Left forelimb (tissue), 1 donor: Measurements from ENCODE around the gene RPTOR.

ENCODE experiments used
- DNase-seq: peaks from one replicate; pipeline ENCODE4 v3.0.0-alpha.2; 2018; ENCODE audit warnings: low spot score

RPTOR gene

DNA sequence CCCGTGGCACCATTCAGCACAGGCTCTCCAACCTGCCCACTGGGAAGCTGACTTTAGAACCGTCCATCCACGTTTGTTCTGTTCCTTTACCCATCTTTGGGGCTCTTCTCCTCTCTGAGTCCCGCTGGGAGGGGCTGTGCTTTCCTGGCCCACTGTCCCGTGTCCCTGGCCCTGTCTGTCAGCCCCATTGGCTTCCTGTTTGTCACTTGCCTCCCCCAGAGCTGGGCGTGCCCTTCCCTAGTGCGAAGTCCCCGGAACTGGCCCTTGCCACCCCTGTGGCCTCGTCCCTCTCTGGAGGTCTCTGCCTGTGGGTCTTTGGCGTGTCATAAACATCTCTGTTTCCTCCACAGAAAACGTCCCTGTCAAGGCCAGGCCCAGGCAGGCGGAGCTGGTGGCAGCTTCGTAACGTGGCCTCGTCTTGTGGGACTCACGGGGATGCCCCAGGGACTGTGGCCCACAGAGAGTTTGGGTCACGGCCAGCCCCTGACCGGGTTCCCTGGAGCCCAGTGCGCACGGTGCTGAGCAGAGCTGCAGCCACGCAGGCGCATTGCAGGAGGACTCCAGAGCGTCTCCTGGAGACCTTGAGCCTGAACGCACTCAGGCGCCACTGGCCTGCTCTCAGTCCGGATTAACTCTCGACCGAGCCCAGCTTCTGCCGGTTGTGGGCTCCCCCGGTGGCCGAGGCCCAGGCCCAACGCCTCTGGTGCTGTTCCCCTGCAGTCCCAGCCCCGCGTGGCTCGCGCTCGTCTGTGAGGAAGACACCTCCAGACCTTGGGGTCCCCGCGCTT lies 454.3 kb downstream of the RPTOR start:
- DNase-seq, result no peak

GRCh38 chr17:80999536-81000333 lies 455.1 kb downstream of the RPTOR start:
- no peak for DNase-seq

DNA sequence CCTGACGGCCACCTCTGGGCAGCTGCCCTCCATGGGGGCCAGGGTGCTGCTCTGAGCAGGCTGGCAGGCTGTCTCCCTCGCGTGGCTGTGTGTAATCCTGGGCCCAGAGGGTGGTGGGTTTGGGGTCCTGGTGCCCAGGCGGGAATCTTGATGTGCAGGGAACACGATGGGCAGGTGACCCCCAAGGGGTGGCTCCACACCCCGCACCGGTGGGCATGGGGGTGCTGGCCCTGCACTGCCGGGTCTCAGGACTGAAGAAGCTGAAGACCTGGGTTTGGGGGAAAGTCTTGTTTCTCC lies 455.6 kb downstream of the RPTOR start:
- no peak for DNase-seq

DNA sequence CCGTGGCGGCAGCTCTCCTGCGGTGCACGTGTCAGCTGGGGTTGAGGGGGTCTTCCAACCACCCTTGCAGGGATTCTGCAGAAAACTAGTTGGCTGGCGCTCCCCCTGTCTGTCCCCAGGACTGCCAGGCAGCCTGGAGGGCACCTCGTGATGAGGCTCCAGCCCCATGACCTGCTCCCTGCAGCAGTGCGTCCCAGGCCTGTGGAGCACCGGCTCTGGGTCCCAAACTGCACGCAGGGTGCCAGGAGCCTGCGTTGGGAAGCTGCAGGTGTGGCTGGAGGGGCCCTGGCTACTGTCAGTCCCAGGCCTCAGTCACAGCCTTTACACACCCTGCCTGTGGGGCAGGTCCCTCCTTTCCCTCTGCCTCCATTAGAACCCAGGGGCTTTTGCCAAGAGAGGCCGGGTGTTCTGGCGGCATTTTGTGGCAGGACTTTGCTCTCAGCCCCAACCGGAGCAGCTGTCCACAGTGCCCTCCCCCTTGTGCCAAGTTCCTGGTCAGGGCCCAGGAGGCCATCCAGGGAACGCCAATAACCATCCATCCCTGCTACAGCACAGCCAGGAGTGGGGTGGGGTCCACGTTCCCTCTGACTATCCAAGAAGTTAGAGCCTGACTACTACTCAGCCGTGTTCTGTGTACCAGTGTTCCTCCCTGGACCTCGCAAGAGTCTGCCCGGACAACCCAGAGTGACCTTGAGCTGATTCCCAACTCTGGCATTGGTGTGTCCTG lies 456.2 kb downstream of the RPTOR start:
- DNase-seq, result no peak

GRCh38 chr17:81002013-81002384 lies 457.4 kb downstream of the RPTOR start:
- DNase-seq, result no peak

GRCh38 chr17:81002409-81003361 lies 458.0 kb downstream of the RPTOR start:
- no peak for DNase-seq

GRCh38 chr17:81003711-81004475 lies 459.3 kb downstream of the RPTOR start:
- no peak for DNase-seq

- no peak for DNase-seq
These were observed 462.3 kb downstream of the RPTOR start for GRCh38 chr17:81006891-81007290.

DNA sequence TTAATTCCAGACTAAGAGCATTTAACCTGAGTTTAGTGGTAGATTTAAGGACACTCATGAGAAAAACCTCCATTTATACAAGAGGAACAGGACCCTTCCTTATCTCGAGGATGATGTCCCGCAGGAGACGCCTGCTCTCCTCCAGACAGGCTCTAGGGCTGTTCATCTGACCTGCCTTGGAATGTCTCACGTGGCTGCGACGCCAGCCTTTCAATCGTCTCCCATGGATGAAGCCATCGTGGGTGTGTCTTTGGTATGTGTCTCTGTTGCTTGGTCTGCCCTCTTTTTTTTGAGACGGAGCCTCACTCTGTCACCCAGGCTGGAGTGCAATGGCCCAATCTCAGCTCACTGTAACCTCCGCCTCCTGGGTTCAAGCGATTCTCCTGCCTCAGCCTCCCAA lies 463.5 kb downstream of the RPTOR start:
- no peak for DNase-seq

DNA sequence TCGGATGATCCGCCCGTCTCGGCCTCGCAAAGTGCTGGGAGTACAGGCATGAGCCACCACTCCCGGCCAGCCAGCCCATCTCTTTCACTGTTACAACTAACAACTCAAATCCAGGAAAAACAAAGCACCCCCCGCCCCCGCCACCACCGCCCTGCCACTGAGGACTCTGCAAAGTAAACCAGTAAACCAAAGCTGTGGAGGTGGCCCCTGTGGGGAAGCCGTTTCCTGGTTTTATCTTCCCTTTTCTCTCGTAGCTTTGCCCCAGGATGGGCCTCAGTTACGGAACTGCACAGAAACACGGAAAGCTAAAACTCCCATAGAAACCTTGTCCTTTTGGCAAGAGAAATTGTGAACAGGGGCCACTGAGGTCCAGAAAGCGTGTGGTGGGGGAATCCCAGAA lies 464.5 kb downstream of the RPTOR start:
- DNase-seq, result no peak

GRCh38 chr17:81010935-81011334 lies 466.3 kb downstream of the RPTOR start:
- no peak for DNase-seq

GRCh38 chr17:81011951-81012350 lies 467.3 kb downstream of the RPTOR start:
- no peak for DNase-seq

- DNase-seq, result no peak
These were observed 468.2 kb downstream of the RPTOR start for GRCh38 chr17:81012574-81013447.

DNA sequence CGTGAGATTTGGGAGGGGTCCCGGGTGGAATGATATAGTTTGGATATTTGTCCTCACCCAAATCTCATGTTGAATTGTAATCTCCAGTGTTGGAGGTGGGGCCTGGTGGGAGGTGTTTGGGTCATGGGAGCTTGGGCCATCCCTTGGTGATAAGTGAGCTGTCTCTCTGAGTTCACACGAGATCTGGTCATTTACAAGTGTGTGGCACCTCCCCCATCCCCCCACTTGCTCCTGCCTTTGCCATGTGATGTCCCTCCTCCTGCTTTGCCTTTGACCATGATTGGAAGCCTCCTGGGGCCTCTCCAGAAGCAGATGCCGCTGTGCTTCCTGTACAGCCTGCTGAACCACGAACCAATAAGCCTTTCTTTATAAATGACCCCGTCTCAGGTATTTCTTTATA lies 469.0 kb downstream of the RPTOR start:
- no peak for DNase-seq

DNA sequence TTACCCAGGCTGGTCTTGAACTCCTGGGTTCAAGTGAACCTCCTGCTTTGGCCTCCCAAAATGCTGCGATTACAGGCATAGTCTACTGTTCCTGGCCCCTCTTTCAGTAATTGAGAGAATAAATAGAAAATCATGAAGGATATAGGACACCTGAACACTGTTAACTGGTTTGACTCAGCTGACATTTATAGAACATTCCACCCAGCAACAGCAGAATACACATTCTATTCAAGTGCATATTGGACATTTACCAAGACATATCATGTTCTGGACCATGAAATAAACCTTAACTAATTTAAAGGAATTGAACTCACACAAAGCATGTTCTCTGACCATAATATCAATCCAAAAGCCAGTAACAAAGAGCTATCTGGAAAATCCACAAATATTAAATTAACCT lies 470.5 kb downstream of the RPTOR start:
- DNase-seq, result no peak
